GM12864 (cell line): Measurements from ENCODE around the gene CEP112.

Experiments used
- DNase-seq: peaks from one replicate; pipeline ENCODE4 v3.0.0-alpha.2; 2011; ENCODE audit warnings: low read depth
- H3K4me3 ChIP-seq: 2 replicates; pipeline ENCODE4 v1.5.1; 2011; ENCODE audit warnings: mild to moderate bottlenecking, low read depth, low read length, control low read depth
- CTCF ChIP-seq: IDR thresholded peaks from 2 replicates; pipeline ENCODE4 v1.5.1; 2011; ENCODE audit warnings: low read depth, mild to moderate bottlenecking, moderate library complexity, low read length, control low read depth, inconsistent platforms; ENCODE audit errors: missing control alignments

CEP112 gene

GRCh38 chr17:65750631-65751115 is 441.3 kb downstream of the CEP112 start:
- DNase-seq, result no peak
- TF ChIP-seq CTCF, result no peak
- H3K4me3 ChIP-seq, result no peak overlapping the region

- DNase-seq, result no peak
- H3K4me3 ChIP-seq, result no peak overlapping the region
Measured at GRCh38 chr17:65750166-65750565, 441.8 kb downstream of the CEP112 start.

GRCh38 chr17:65749479-65749878 is 442.5 kb downstream of the CEP112 start:
- TF ChIP-seq CTCF, result no peak
- DNase-seq, result no peak
- H3K4me3 ChIP-seq, result no peak overlapping the region

More at GRCh38 chr17:65750166-65750565, 441.8 kb downstream of the CEP112 start:
- no peak for TF ChIP-seq CTCF

GRCh38 chr17:65745241-65745640 is 446.7 kb downstream of the CEP112 start:
- no peak for TF ChIP-seq CTCF
- DNase-seq, result no peak

GRCh38 chr17:65743308-65743655 is 448.7 kb downstream of the CEP112 start:
- no peak for TF ChIP-seq CTCF
- no peak for DNase-seq
- H3K4me3 ChIP-seq, result no peak overlapping the region

More at GRCh38 chr17:65745241-65745640, 446.7 kb downstream of the CEP112 start:
- no peak overlapping the region for H3K4me3 ChIP-seq

- no peak for TF ChIP-seq CTCF
Measured at GRCh38 chr17:65742403-65743307, 449.3 kb downstream of the CEP112 start.

GRCh38 chr17:65741710-65742109 is 450.2 kb downstream of the CEP112 start:
- DNase-seq, result no peak
- no peak for TF ChIP-seq CTCF
- no peak overlapping the region for H3K4me3 ChIP-seq

More at GRCh38 chr17:65742403-65743307, 449.3 kb downstream of the CEP112 start:
- no peak for DNase-seq
- H3K4me3 ChIP-seq, result no peak overlapping the region
